Stimulated activated CD8-positive, alpha-beta memory T cell treated with anti-CD3 and anti-CD28 coated beads, Interleukin-7, amount 100 ng/mL, for 1 hour (primary cell): ENCODE results near the gene ACAD8.

Experiments
- DNase-seq, 2 donors: peaks; one replicate each; pipeline ENCODE4 v3.0.0-alpha.2; 2020; ENCODE audit warnings: low read depth in 2 of 2

The ACAD8 gene

GRCh38 chr11:134289789-134290188 lies 36.4 kb downstream of the ACAD8 start:
- DNase-seq = no peak

- no peak for DNase-seq
These were observed 37.3 kb downstream of the ACAD8 start for GRCh38 chr11:134290646-134291045.

- DNase-seq = no peak
These were observed 37.8 kb downstream of the ACAD8 start for GRCh38 chr11:134291196-134291595.

GRCh38 chr11:134292661-134293060 lies 39.3 kb downstream of the ACAD8 start:
- DNase-seq = no peak

- DNase-seq = no peak
These were observed 40.0 kb downstream of the ACAD8 start for GRCh38 chr11:134293119-134294113.

GRCh38 chr11:134294664-134295063 lies 41.3 kb downstream of the ACAD8 start:
- no peak for DNase-seq

GRCh38 chr11:134312223-134312622 lies 58.9 kb downstream of the ACAD8 start:
- no peak for DNase-seq

- DNase-seq = no peak
These were observed 59.4 kb downstream of the ACAD8 start for GRCh38 chr11:134312807-134313206.

- DNase-seq = no peak
These were observed 60.0 kb downstream of the ACAD8 start for GRCh38 chr11:134313379-134313778.

- DNase-seq = no peak
These were observed 60.6 kb downstream of the ACAD8 start for GRCh38 chr11:134313821-134314607.
